Glutamatergic neuron (in vitro differentiated cells): ENCODE data around the gene AMZ1. TPM values are rescaled to one million over a fixed set of nuclear protein-coding genes. Genes with fewer than 3 reads are reported as not detected.

ENCODE experiments used
- DNase-seq: peaks from one replicate; pipeline ENCODE4 v3.0.0; 2022
- H3K27ac Mint-ChIP-seq: one replicate; pipeline ENCODE4 v1.8.0; 2020; ENCODE audit warnings: mild to moderate bottlenecking, mixed read lengths, inconsistent platforms; ENCODE audit not compliant: unreplicated experiment
- H3K27me3 Mint-ChIP-seq: one replicate; pipeline ENCODE4 v1.8.0; 2020; ENCODE audit warnings: mild to moderate bottlenecking, moderate library complexity, mixed read lengths, inconsistent platforms; ENCODE audit not compliant: unreplicated experiment
- H3K36me3 Mint-ChIP-seq: one replicate; pipeline ENCODE4 v1.8.0; 2020; ENCODE audit warnings: mild to moderate bottlenecking, mixed read lengths, inconsistent platforms; ENCODE audit not compliant: unreplicated experiment
- H3K4me1 Mint-ChIP-seq: one replicate; pipeline ENCODE4 v1.8.0; 2020; ENCODE audit warnings: mild to moderate bottlenecking, low read depth, mixed read lengths, inconsistent platforms; ENCODE audit not compliant: unreplicated experiment
- H3K4me3 Mint-ChIP-seq: one replicate; pipeline ENCODE4 v1.8.0; 2020; ENCODE audit warnings: mild to moderate bottlenecking, mixed read lengths, inconsistent platforms; ENCODE audit not compliant: unreplicated experiment
- H3K9me3 Mint-ChIP-seq: one replicate; pipeline ENCODE4 v1.8.0; 2020; ENCODE audit warnings: mild to moderate bottlenecking, moderate library complexity, mixed read lengths, inconsistent platforms; ENCODE audit not compliant: unreplicated experiment
- CTCF ChIP-seq: fragments of 200-600 bp; sonication (generic); IDR thresholded peaks from one replicate; pipeline ENCODE4 v1.5.0; 2021; ENCODE audit not compliant: partially characterized antibody, unreplicated experiment
- total RNA-seq: library from RNA; stranded (reverse); fragmentation: NEBNext Ultra II Directional; extraction: Animal tissue kit (Norgen Biotek cat#: 25700); gene quantifications from one replicate; pipeline ENCODE4 v1.2.1, GENCODE V29; 2021; ENCODE audit not compliant: unreplicated experiment

The AMZ1 gene
- total RNA-seq, 1 donor from 2014 or later, result 0.15 TPM

- Mint-ChIP-seq H3K36me3 (no peaks in the 10 kb centered on the region), H3K4me1 (peaks cover 3% of the 10 kb centered on the region), H3K9me3 (peaks cover 5% of the 10 kb centered on the region), H3K27me3 (no peaks in the 10 kb centered on the region), H3K4me3 (no peak overlapping the region), H3K27ac (no peak overlapping the region)
- no peak for TF ChIP-seq CTCF
- DNase-seq, result no peak
Measured at GRCh38 chr7:2680256-2680655, 7.7 kb upstream of the AMZ1 start.

- H3K4me3 Mint-ChIP-seq, result no peak overlapping the region
- H3K9me3 Mint-ChIP-seq, result peaks cover 3% of the 10 kb centered on the region
- H3K27me3 Mint-ChIP-seq, result peaks cover 3% of the 10 kb centered on the region
- peak; percentile 76 for DNase-seq
- H3K4me1 Mint-ChIP-seq, result peaks cover 3% of the 10 kb centered on the region
- peak; percentile 73 for TF ChIP-seq CTCF
- no peaks in the 10 kb centered on the region for H3K36me3 Mint-ChIP-seq
- H3K27ac Mint-ChIP-seq, result no peak overlapping the region
Measured at GRCh38 chr7:2680792-2681490, 7.1 kb upstream of the AMZ1 start.

- no peaks in the 10 kb centered on the region for H3K36me3 Mint-ChIP-seq
- peaks cover 6% of the 10 kb centered on the region for H3K27me3 Mint-ChIP-seq
- peaks cover 3% of the 10 kb centered on the region for H3K4me1 Mint-ChIP-seq
- no peak overlapping the region for H3K4me3 Mint-ChIP-seq
- no peak overlapping the region for H3K27ac Mint-ChIP-seq
- DNase-seq, result no peak
- no peak for TF ChIP-seq CTCF
- peaks cover 7% of the 10 kb centered on the region for H3K9me3 Mint-ChIP-seq
Measured at GRCh38 chr7:2681929-2682799, 5.8 kb upstream of the AMZ1 start.

GRCh38 chr7:2684501-2684900, 3.5 kb upstream of the AMZ1 start:
- H3K9me3 Mint-ChIP-seq, result peaks cover 5% of the 10 kb centered on the region

More at GRCh38 chr7:2684501-2684900, 3.5 kb upstream of the AMZ1 start:
- no peak overlapping the region for H3K4me3 Mint-ChIP-seq
- DNase-seq, result no peak
- peaks cover 6% of the 10 kb centered on the region for H3K4me1 Mint-ChIP-seq
- no peak overlapping the region for H3K27ac Mint-ChIP-seq
- TF ChIP-seq CTCF, result no peak
- H3K27me3 Mint-ChIP-seq, result peaks cover 15% of the 10 kb centered on the region
- H3K36me3 Mint-ChIP-seq, result no peaks in the 10 kb centered on the region
